Mucosa of rectum (tissue), 2 donors: ENCODE results near the gene TMCO6.

Experiments used
- H3K27ac ChIP-seq, 2 donors: one replicate each; pipeline ENCODE4 v1.7.0; 2013; ENCODE audit warnings: inconsistent platforms in 2 of 2, low read depth in 2 of 2, low read length in 2 of 2
- H3K27me3 ChIP-seq, 2 donors: one replicate each; pipeline ENCODE4 v1.7.0; 2013; ENCODE audit warnings: low read length in 2 of 2; ENCODE audit not compliant: control insufficient read depth in 2 of 2, insufficient read depth in 2 of 2
- H3K36me3 ChIP-seq, 2 donors: one replicate each; pipeline ENCODE4 v1.7.0; 2013; ENCODE audit warnings: low read length in 2 of 2; ENCODE audit not compliant: control insufficient read depth in 2 of 2, insufficient read depth in 2 of 2
- H3K4me1 ChIP-seq, 2 donors: one replicate each; pipeline ENCODE4 v1.7.0; 2013; ENCODE audit warnings: low read length in 2 of 2, mild to moderate bottlenecking in 1 of 2; ENCODE audit not compliant: control insufficient read depth in 2 of 2, insufficient read depth in 2 of 2
- H3K4me3 ChIP-seq, 2 donors: one replicate each; pipeline ENCODE4 v1.7.0; 2013; ENCODE audit warnings: low read length in 2 of 2
- H3K9ac ChIP-seq, 2 donors: one replicate each; pipeline ENCODE4 v1.7.0; 2013; ENCODE audit warnings: low read length in 2 of 2, low read depth in 1 of 2, mild to moderate bottlenecking in 1 of 2
- H3K9me3 ChIP-seq, 2 donors: one replicate each; pipeline ENCODE4 v1.7.0; 2013; ENCODE audit warnings: low read length in 2 of 2; ENCODE audit not compliant: control insufficient read depth in 2 of 2
- donor health status: healthy.
- donor health status: Normal muscosa, but diverticular disease.

TMCO6 gene

DNA sequence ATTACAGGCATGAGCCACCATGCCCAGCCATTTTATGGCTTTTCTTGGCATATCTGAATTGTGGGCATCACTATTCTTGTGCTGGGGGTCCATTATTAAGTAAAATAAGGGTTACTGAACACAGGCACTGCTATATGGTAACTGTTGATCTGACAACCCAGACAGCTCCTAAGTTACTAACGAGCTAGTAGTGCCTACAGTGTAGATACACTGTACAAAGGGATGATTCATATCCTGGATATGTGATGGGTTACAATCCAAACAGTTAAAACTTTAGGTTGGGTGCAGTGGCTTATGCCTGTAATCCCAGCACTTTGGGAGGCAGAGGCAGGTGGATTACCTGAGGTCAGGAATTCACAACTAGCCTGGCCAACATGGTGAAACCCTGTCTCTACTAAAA, 10.5 kb upstream of the TMCO6 start:
- no peaks in the 10 kb centered on the region for H3K27me3 ChIP-seq
- no peak overlapping the region for H3K9ac ChIP-seq
- no peaks in the 10 kb centered on the region for H3K9me3 ChIP-seq
- H3K4me1 ChIP-seq: peaks cover 22 to 27% of the 10 kb centered on the region in 2 donors
- H3K27ac ChIP-seq: no peak overlapping the region
- H3K4me3 ChIP-seq: no peak overlapping the region
- H3K36me3 ChIP-seq: no peaks in the 10 kb centered on the region

DNA sequence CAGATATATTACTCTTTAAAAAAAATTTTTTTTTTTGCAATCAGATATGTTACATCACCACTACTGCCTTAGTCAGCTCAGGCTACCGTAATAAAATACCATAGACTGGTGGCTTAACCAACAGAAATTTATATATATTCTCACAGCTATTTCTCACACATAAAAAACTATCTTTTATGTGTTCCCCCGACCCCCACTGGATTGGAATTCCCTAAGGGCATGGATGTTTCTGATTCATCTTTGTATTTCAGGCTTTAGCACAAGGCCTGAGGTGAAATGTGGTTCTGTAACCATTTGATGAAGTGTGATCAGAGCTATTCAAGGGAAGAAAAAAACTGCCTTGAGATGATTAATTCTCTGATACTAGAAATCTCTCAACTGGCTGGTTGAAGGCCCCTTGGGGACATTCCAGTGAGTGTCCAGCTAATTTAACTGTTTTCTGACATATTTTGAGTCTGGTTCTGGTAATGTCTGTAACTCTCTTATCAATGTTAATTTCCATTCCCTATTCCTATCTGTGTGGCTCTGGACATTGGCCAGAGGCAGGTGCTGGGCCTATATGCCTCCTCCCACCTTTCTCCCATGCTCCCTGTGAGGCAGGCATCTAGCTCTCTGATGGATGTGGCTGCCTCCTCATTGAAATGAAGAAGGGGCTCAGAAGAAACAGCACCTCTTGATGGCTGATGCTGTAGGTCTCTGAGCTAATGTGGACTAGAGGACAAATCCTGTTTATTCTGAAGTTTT, 8.8 kb upstream of the TMCO6 start:
- Histone ChIP-seq H3K4me1 (peaks cover 22 to 27% of the 10 kb centered on the region in 2 donors), H3K36me3 (no peaks in the 10 kb centered on the region), H3K9ac (peak overlapping the region; percentile 27 to 77), H3K27ac (peak overlapping the region; percentile 80 to 87), H3K4me3 (peak overlapping the region; percentile 14 to 91), H3K9me3 (no peaks in the 10 kb centered on the region), H3K27me3 (no peaks in the 10 kb centered on the region)

DNA sequence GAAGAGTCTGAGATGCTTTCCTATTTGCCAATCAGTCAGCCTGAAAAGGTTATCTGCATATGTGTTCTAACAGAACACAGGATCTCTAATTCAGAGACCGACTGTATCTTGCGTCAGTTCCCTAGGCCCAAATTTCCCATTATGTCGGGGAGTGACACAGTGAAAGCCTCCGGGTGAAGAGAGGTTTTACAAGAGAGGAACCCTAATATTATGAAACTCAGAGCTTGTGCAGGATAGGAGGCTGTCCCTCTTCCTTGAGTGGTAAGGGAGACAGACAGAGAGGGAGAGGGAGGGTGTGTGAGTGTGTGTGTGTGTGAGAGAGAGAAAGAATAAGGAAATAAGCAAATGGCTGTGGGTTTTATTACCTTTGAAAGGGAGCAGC, 8.2 kb upstream of the TMCO6 start:
- Histone ChIP-seq H3K27me3 (no peaks in the 10 kb centered on the region), H3K9me3 (no peaks in the 10 kb centered on the region), H3K4me1 (peaks cover 22 to 27% of the 10 kb centered on the region in 2 donors), H3K9ac (peak overlapping the region; percentile 27 to 77), H3K36me3 (no peaks in the 10 kb centered on the region), H3K27ac (peak overlapping the region; percentile 80 to 87), H3K4me3 (peak overlapping the region; percentile 14 to 91)

DNA sequence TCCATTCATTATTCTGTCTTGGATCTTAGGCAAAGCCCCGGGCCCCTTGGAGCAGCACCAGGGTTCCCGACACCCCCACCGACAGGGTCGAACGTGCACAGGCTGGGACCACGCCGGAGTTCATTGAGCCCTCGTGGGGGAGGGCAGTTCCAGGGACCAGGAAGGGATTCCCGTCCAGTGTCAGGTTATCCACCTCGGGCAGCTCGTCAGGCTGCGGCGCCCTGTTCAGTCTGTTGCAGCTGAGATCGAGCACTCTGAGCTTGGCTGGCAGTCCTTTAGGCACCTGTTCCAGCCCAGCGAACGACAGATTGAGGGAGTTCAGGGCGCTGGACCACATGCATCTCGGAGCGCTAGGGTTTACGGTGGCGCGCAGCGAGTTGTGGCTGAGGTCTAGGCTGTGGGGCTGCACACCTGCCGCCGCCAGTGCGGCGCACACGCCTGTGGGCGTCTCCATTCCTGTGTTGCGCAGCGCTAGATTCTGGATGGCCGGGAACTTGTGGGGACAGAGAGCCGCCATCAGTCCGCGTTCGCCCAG, 7.4 kb upstream of the TMCO6 start:
- peak overlapping the region; percentile 80 to 87 for H3K27ac ChIP-seq
- H3K36me3 ChIP-seq: no peaks in the 10 kb centered on the region
- H3K4me1 ChIP-seq: peaks cover 22 to 27% of the 10 kb centered on the region in 2 donors
- no peaks in the 10 kb centered on the region for H3K9me3 ChIP-seq
- H3K9ac ChIP-seq: peak overlapping the region; percentile 77 to 86
- H3K27me3 ChIP-seq: no peaks in the 10 kb centered on the region
- H3K4me3 ChIP-seq: peak overlapping the region; percentile 79 to 91

DNA sequence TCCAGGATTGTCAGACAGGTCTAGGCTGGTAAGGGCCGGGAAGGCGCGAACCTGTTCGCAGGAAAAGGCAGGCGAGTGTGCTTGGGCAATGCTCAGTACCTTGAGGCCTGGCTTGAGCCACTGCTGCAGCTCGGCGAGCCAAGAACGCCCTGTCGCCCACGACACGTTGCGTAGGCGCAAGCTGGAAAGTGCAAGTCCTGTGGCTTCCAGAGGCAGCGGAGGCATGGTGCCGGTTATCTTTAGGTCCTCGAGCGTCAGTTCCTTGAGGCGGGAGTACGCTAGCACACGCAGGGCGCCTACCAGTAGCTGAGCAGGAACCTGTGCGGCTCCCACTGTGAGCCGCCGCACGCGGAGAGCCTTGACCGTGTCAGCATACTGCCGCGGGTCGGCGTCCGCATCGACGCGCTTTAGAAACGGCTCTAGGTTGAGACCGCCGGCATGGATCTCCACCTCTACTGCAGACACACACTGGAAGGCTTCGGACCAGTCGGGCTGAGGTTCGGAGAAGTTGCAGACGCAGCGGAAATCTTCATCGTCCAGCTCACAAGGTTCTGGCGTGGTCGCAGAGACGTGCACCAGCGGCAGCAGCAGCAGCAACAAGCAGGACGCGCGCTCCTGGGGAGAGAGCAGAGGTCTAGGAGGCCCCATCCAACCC, 6.8 kb upstream of the TMCO6 start:
- Histone ChIP-seq H3K4me1 (peaks cover 22 to 27% of the 10 kb centered on the region in 2 donors), H3K27me3 (no peaks in the 10 kb centered on the region)

DNA sequence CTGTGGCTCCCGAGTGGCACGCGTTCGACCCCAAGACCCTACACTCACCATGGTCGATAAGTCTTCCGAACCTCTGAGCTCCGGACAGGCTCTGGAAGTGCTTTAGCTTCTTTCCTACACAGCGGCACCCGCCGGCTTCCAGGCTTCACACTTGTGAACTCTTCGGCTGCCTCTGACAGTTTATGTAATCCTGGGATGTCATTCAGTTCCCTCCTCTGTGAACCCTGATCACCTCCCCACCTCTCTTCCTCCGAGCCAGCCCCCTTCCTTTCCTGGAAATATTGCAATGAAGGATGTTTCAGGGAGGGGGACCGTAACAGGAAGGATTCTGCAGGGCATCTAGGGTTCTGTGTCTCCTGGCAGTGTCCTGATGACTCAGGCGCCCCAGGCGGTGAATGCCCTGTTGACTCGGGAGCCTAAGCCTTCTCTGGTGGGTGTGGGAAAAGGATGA, 6.2 kb upstream of the TMCO6 start, which contains the start of gene CD14:
Gene CD14, minus strand, starts transcription at position 155 of the 451 bp plus-strand sequence. Its CDS starts 104 bp downstream, at position 51.
- Histone ChIP-seq H3K9ac (peak within 1 kb of the TSS; percentile 77 to 86), H3K27me3 (no peaks in the 10 kb centered on the region), H3K9me3 (no peaks in the 10 kb centered on the region), H3K27ac (peak within 1 kb of the TSS; percentile 80 to 87), H3K4me1 (peaks cover 22 to 27% of the 10 kb centered on the region in 2 donors), H3K36me3 (no peaks in the 10 kb centered on the region), H3K4me3 (peak within 1 kb of the TSS; percentile 79 to 91)

More for the DNA sequence above, 6.8 kb upstream of the TMCO6 start:
- Histone ChIP-seq H3K36me3 (no peaks in the 10 kb centered on the region), H3K9me3 (no peaks in the 10 kb centered on the region), H3K4me3 (peak overlapping the region; percentile 79 to 91), H3K27ac (peak overlapping the region; percentile 80 to 87), H3K9ac (peak overlapping the region; percentile 77 to 86)

DNA sequence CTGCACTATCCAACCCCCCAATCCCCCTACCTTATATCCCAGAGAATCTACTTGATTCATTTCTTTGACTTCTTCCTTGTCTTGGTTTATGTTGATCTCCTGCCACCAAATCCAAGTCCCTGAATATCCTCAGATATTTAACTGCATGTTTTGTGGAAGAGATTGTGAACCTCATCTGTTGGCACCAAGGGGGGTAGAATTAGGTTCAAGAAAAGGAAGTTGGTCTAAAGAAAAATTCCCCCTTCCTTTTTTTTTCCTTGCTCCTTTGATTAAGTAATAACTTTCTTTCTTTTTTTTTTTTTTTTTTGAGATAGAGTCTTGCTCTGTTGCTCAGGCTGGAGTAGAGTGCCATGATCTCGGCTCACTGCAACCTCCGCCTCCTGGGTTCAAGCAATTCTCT, 5.8 kb upstream of the TMCO6 start:
- Histone ChIP-seq H3K27ac (peak overlapping the region; percentile 80 to 87), H3K36me3 (no peaks in the 10 kb centered on the region), H3K27me3 (no peaks in the 10 kb centered on the region), H3K4me1 (peaks cover 22 to 27% of the 10 kb centered on the region in 2 donors), H3K4me3 (peak overlapping the region; percentile 79 to 91), H3K9me3 (no peaks in the 10 kb centered on the region), H3K9ac (peak overlapping the region; percentile 77 to 86)

DNA sequence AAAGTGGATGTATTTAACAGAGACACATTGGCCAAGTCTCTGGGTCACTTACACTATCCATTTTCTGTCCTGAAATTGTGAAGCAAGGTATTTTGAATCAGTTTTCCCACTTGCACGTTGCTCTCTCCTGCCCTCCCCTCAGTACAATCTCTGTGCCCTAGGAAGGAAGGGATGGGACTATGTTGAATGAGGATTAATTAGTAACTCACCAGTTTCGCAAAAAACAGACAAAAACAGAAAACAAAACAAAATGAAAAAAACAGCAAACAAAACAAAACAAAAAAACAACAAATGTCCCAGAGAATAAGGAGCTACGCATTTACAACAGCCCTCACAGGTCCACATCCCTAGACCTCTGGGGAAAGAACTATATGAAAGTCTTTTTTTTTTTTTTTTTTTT, 5.1 kb upstream of the TMCO6 start:
- H3K27me3 ChIP-seq: no peaks in the 10 kb centered on the region
- H3K27ac ChIP-seq: peak overlapping the region in 1 of 2 donors; percentile 55
- H3K4me1 ChIP-seq: peaks cover 22 to 27% of the 10 kb centered on the region in 2 donors
- H3K9me3 ChIP-seq: no peaks in the 10 kb centered on the region
- H3K4me3 ChIP-seq: no peak overlapping the region
- H3K9ac ChIP-seq: no peak overlapping the region
- H3K36me3 ChIP-seq: no peaks in the 10 kb centered on the region

DNA sequence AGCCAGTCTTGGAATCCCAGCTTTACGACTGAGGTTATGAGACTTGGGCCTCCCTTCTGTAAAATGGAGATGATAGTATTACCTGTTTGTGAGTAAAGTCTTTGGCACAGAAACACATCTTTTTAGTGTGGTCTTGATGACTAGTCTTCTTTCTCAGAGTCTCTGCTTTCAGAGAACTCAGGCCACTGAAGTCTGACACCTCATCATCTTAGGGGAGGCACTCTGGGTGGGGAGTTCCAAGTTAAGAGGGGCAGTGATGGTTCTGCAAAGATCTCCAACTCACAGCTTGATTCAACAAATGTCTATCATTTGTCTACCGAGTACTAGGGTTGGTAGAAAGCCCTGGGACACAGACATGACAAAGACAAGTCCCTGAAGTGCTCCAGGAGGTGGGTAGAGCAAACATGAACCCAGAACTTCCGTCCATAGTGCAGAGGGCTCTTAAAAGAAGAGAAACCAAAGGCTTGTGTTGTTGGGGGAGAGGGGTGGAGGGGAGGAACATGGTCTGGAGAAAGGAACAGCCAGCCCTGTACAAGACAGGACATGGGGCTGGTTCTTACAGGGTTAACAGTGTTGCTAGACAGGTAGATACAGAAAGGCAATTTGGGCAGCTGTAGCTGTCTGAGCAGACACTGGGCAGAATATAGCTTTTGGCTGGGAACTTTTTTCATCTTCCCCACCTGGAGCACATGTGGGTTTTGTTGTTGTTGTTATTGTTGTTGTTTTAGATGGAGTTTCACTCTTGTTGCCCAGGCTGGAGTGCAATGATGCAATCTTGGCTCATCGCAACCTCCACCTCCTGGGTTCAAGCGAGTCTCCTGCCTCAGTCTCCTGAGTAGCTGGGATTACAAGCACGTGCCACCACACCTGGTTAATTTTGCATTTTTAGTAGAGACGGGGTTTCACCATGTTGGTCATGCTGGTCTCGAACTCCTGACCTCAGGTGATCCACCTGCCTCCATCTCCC, 3.7 kb upstream of the TMCO6 start:
- H3K4me1 ChIP-seq: peaks cover 25 to 30% of the 10 kb centered on the region in 2 donors
- H3K27ac ChIP-seq: peak overlapping the region in 1 of 2 donors; percentile 23

More for the DNA sequence above, 3.7 kb upstream of the TMCO6 start:
- Histone ChIP-seq H3K4me3 (no peak overlapping the region), H3K27me3 (no peaks in the 10 kb centered on the region), H3K36me3 (no peaks in the 10 kb centered on the region), H3K9ac (no peak overlapping the region), H3K9me3 (no peaks in the 10 kb centered on the region)
